GM21423 (cell line): ENCODE data around the gene PYROXD2.

ENCODE experiments used
- ATAC-seq: cut with Tn5 transposase; IDR thresholded peaks from one replicate; pipeline ENCODE4 v1.9.1; 2021; ENCODE audit warnings: mild to moderate bottlenecking, moderate library complexity; ENCODE audit not compliant: unreplicated experiment

Gene PYROXD2

GRCh38 chr10:98416606-98417388 lies 1.8 kb upstream of the PYROXD2 start:
- ATAC-seq, result no peak

GRCh38 chr10:98415731-98416119 lies 743 bp upstream of the PYROXD2 start:
- no peak for ATAC-seq

DNA sequence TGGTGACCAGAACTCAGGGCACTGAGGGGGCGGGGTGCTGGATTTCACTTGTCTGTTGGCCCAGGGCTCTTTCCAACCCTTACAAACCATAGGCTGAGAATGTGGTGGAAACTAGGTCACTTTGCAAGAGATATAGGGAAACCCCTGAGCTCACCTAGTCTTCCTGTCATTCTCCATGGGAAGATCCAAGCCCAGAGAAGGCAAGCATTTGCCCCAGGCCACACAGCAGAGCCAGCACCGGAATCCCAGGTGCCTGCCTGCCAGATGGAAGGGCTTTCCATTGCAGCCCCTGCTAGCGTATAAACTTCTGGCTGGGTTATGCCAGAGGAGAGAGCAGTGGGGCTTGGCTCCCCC lies 427 bp downstream of the PYROXD2 start:
- ATAC-seq, result no peak

- no peak for ATAC-seq
These were observed 3.2 kb downstream of the PYROXD2 start for GRCh38 chr10:98411768-98412167.

- no peak for ATAC-seq
These were observed 3.8 kb downstream of the PYROXD2 start for GRCh38 chr10:98411166-98411565.

- ATAC-seq, result no peak
These were observed 4.2 kb downstream of the PYROXD2 start for GRCh38 chr10:98410759-98411158.

DNA sequence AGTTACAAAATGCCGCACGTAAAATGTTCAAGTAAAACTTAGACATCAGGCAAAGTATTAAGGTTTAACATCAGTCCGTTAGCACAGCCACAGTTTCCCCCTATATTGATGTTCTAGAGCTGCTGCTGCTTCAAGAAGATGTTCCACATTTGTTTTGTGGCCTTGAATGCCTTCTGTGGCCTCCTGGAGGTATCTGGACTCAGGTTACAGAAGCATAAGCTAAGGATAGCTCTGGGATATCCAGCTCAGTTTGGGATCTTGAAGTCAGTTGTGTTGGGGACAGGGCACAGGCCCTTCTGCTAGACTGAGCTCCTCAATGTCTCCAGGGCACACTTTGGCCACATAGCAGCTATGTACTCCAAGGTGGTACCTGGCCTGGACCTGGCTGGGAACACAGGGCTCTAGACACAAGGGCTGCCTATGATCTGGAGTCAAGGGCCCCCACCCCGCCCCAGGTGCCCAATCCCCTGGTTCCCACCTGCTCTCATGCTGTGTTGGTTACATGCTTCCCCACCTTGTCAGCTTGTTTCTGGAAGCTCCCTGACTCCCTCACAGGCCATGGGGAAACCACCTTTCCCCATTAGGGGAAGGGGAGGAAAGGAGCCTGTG lies 4.7 kb downstream of the PYROXD2 start:
- ATAC-seq, result no peak

DNA sequence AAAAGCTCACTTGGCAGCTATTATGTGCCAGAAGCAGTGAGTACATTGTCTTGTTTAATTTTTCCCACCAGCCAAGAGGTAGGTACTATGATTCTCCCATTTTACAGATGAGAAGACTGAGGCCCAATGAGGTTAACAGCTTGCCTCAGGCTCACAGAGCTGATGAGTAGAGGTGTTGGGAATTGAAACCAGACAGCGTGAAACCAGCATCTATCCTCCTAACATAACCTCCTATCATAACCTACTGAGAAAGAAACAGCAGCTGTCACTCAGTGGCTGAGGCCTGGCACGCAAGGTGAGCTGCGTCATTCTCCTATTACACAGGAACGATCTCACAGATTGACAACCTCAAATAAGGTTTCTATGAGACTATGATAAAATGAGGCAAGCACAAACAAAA lies 6.2 kb downstream of the PYROXD2 start:
- no peak for ATAC-seq

DNA sequence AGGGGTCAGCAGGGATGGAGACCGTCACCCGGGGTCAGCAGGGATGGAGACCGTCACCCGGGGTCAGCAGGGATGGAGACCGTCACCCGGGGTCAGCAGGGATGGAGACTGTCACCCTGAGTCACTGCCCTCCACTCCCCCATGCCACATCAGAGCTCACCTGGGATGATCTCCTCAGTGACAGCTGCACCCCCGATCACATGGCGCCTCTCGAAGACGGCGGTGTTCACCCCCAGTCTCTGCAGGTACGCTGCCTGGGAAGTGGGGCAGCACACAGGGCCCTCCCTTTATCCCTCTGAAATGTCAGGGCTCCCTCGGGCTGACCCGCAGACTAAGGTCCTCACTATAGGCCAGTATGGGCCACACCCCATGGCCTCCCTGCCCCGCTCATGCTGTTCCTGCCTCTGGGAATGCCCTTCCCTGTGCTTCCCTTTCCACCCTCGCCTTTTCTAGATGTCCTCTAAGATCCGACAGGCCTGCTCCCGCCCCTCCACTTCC lies 7.2 kb downstream of the PYROXD2 start:
- ATAC-seq, result no peak

- no peak for ATAC-seq
These were observed 7.8 kb downstream of the PYROXD2 start for GRCh38 chr10:98407017-98407743.

DNA sequence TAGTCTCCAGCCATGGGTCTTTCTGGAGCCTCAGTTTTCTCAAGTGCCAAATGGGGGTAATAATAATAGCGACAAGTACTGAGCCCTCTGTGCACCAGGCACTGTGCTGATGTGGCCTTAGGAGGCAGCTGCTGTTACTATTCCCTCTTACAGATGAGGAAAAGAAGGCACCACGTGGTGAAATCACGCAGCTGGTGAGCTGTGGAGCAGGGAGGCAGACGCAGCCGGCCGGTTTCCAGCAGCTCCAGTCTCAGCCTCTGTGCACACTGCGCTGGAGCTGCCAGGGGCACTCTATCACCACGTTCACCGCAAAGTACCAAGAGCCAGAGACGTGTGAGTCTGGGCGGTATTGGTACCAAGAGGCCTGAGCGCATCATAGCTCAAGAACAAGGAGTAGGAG lies 9.6 kb downstream of the PYROXD2 start:
- ATAC-seq, result no peak

DNA sequence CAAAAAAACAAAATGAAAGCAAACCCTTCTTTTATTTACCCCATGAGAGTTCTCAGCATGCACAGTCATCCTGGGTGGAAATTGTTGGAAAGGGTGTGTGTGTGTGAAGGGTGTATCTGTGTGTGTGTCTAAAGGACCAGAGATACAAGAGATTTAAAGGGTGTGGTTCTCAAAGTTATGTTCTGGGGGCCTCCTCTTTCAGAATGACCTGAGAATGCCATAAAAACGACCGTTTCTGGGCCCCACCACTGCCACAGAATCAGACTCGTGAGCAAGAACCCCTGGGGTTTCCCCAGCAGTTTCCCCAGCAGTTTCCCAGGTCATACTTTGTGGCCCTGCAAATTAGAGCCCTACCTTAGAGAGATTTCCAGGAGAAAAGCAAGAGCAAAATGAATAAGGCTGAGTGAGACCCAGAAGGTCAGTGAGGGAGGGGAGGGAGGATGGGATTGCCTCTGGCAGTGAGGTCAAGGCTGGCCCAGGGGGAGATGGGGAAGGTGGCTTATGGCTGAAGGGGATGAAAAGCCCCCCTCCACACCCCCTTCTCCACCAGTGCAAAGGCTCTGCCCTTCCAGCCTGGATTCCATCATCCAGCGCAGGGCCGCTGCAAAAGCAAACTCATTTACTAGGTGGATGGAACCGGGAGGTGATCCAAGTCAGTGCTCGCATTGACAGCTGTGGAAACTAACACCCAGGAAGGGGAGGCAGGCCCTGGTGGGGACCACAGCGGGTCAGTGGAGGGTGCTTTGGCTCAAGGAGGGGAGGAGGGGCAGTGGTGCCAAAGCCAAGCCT lies 10.2 kb downstream of the PYROXD2 start:
- no peak for ATAC-seq

- ATAC-seq, result no peak
These were observed 11.0 kb downstream of the PYROXD2 start for GRCh38 chr10:98403812-98404504.

- ATAC-seq, result no peak
These were observed 11.9 kb downstream of the PYROXD2 start for GRCh38 chr10:98402931-98403718.

- no peak for ATAC-seq
These were observed 12.5 kb downstream of the PYROXD2 start for GRCh38 chr10:98402478-98402877.

- no peak for ATAC-seq
These were observed 14.5 kb downstream of the PYROXD2 start for GRCh38 chr10:98400482-98400881.

DNA sequence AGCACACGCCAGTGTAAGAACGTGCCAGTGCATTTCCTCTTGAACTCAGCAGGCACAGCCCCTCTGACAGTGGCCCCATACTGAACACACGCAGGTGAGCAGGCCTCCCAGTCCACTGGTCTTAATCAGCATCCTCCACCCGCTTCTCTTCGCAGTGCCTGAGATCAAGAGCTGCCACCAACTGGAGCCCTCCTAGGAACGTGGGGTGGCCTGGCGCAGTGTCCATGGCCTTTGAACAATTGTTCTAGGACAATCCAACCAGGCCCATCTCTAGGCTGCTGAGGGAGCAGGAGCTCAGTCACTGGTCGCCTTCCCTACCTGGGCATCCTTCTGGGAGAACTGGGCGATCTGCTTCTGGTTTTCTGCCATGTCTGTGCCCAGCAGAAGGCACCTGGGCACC lies 15.2 kb downstream of the PYROXD2 start:
- ATAC-seq, result no peak

DNA sequence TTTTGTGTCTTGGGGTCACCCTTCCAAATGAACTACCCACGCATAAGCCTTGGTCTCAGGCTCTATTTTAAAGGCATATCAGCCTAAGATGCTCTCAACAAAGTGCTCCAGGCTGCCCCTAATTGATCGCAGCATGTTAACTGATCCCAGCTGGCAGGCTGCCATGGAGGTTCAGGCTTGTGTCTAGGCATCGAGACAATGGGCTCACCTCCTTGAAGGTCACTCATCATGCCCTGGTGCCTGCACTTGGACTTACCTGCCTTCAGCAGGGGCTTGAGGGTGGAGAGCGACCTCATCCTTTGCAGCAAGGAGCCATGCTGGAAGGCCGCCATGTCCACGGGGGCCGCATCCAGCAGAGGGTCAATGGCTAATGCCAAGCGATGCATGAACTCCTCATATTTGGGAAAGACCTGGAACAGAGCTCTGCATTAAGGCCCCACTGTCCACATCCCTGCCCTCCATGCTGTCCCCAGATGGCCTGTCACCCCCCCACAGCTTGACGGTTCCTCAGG lies 17.8 kb downstream of the PYROXD2 start:
- ATAC-seq, result no peak
